GM23338 (cell line): Measurements from ENCODE around the gene RBM19. TPM values are rescaled to one million over a fixed set of nuclear protein-coding genes. Genes with fewer than 3 reads are reported as not detected.

Source experiments
- ATAC-seq: fragments of 200-7000 bp; cut with Tn5 transposase; 3 replicates; pipeline ENCODE4 v1.9.1; 2020
- DNase-seq: peaks from one replicate; pipeline ENCODE4 v3.0.0-alpha.2; 2015; ENCODE audit warnings: low spot score
- H2AFZ ChIP-seq: fragments of 200-600 bp; sonication (generic); 2 replicates; pipeline ENCODE4 v1.8.0; 2016; ENCODE audit warnings: antibody characterized with exemption, mild to moderate bottlenecking, moderate library complexity
- H3F3A ChIP-seq: fragments of 200-600 bp; sonication (generic); replicated peaks from 2 replicates; pipeline ENCODE4 v1.8.0; 2017; ENCODE audit warnings: antibody characterized with exemption, mixed run types, low read depth
- H3K27ac ChIP-seq: fragments of 200-600 bp; sonication (generic); 2 replicates; pipeline ENCODE4 v1.6.1; 2016; ENCODE audit warnings: low read depth
- H3K27me3 ChIP-seq: fragments of 200-600 bp; sonication (generic); 2 replicates; pipeline ENCODE4 v1.8.0; 2016; ENCODE audit warnings: mild to moderate bottlenecking, mixed run types, moderate library complexity; ENCODE audit not compliant: insufficient read depth
- H3K36me3 ChIP-seq: fragments of 200-600 bp; sonication (generic); 2 replicates; pipeline ENCODE4 v1.8.0; 2016; ENCODE audit warnings: mild to moderate bottlenecking; ENCODE audit not compliant: insufficient read depth
- H3K4me1 ChIP-seq: fragments of 200-600 bp; sonication (generic); 2 replicates; pipeline ENCODE4 v1.8.0; 2016; ENCODE audit warnings: mild to moderate bottlenecking, moderate library complexity; ENCODE audit not compliant: insufficient read depth
- H3K4me2 ChIP-seq: fragments of 200-600 bp; sonication (generic); 2 replicates; pipeline ENCODE4 v1.7.1; 2017; ENCODE audit warnings: mixed run types
- H3K4me3 ChIP-seq: fragments of 200-600 bp; sonication (generic); 2 replicates; pipeline ENCODE4 v1.6.1; 2016; ENCODE audit warnings: mixed run types
- H3K79me2 ChIP-seq: fragments of 200-600 bp; sonication (generic); replicated peaks from 2 replicates; pipeline ENCODE4 v1.8.0; 2017; ENCODE audit warnings: mild to moderate bottlenecking; ENCODE audit not compliant: insufficient read depth
- H3K9me2 ChIP-seq: fragments of 200-600 bp; sonication (generic); 2 replicates; pipeline ENCODE4 v1.8.0; 2017; ENCODE audit not compliant: insufficient read depth
- H4K20me1 ChIP-seq: fragments of 200-600 bp; sonication (generic); replicated peaks from 2 replicates; pipeline ENCODE4 v1.8.0; 2017; ENCODE audit warnings: mild to moderate bottlenecking; ENCODE audit not compliant: insufficient read depth
- H3K27ac Mint-ChIP-seq: 2 replicates; pipeline ENCODE4 v1.8.0; 2020; ENCODE audit warnings: inconsistent platforms, mild to moderate bottlenecking, moderate library complexity, mixed read lengths
- H3K27me3 Mint-ChIP-seq: 3 replicates; pipeline ENCODE4 v1.8.0; 2022; ENCODE audit warnings: low read depth, mild to moderate bottlenecking, moderate library complexity, mixed read lengths, inconsistent platforms; ENCODE audit not compliant: insufficient read depth, poor library complexity
- H3K36me3 Mint-ChIP-seq: 3 replicates; pipeline ENCODE4 v1.8.0; 2021; ENCODE audit warnings: low read depth, mild to moderate bottlenecking, inconsistent platforms, moderate library complexity, mixed read lengths
- H3K4me1 Mint-ChIP-seq: 3 replicates; pipeline ENCODE4 v1.8.0; 2020; ENCODE audit warnings: mild to moderate bottlenecking, inconsistent platforms, mixed read lengths
- H3K4me3 Mint-ChIP-seq: 3 replicates; pipeline ENCODE4 v1.8.0; 2021; ENCODE audit warnings: moderate library complexity, mild to moderate bottlenecking, inconsistent platforms, mixed read lengths
- H3K9me3 Mint-ChIP-seq: 3 replicates; pipeline ENCODE4 v1.8.0; 2020; ENCODE audit warnings: moderate library complexity, mild to moderate bottlenecking, inconsistent platforms, mixed read lengths
- CREB1 ChIP-seq: fragments of 250-450 bp; sonication (Bioruptor Pico); IDR thresholded peaks from 2 replicates; pipeline ENCODE4 v1.5.0; 2020; ENCODE audit warnings: low read depth, mild to moderate bottlenecking, moderate library complexity
- EZH2 ChIP-seq: fragments of 200-600 bp; sonication (generic); IDR thresholded peaks from one replicate; pipeline ENCODE4 v1.8.0; 2017; ENCODE audit warnings: antibody characterized with exemption, mild to moderate bottlenecking, low read depth; ENCODE audit not compliant: unreplicated experiment
- EZH2phosphoT487 ChIP-seq: fragments of 200-600 bp; sonication (generic); IDR thresholded peaks from one replicate; pipeline ENCODE4 v1.8.1; 2018; ENCODE audit warnings: antibody characterized with exemption; ENCODE audit not compliant: unreplicated experiment
- JUNB ChIP-seq: IDR thresholded peaks from one replicate; pipeline ENCODE4 v1.6.1; 2016; ENCODE audit warnings: antibody characterized with exemption; ENCODE audit not compliant: unreplicated experiment
- NANOG ChIP-seq: IDR thresholded peaks from 2 replicates; pipeline ENCODE4 v1.6.1; 2016; ENCODE audit warnings: antibody characterized with exemption, borderline replicate concordance
- POLR2AphosphoS5 ChIP-seq: IDR thresholded peaks from 2 replicates; pipeline ENCODE4 v1.6.1; 2016; ENCODE audit warnings: antibody characterized with exemption, low read depth
- STAT1 ChIP-seq: IDR thresholded peaks from one replicate; pipeline ENCODE4 v1.6.1; 2016; ENCODE audit warnings: antibody characterized with exemption; ENCODE audit not compliant: unreplicated experiment
- ZNF114 ChIP-seq: fragments of 250-450 bp; sonication (Bioruptor Pico); IDR thresholded peaks from 2 replicates; pipeline ENCODE4 v1.5.0; 2020; ENCODE audit warnings: mild to moderate bottlenecking, moderate library complexity
- ZNF331 ChIP-seq: fragments of 250-450 bp; sonication (Bioruptor Pico); IDR thresholded peaks from 2 replicates; pipeline ENCODE4 v1.5.0; 2020; ENCODE audit warnings: low read depth, mild to moderate bottlenecking, moderate library complexity
- polyA plus RNA-seq: library from polyadenylated mRNA; unstranded; fragments of >200 nt; fragmentation: Nextera tagmentation; extraction: Ambion mirVana; gene quantifications from 2 replicates; pipeline ENCODE4 v1.2.1, GENCODE V29; 2016
- total RNA-seq: library from RNA; depleted of rRNA; stranded (reverse); fragments of >200 nt; shearing (Covaris generic); gene quantifications from 2 replicates; pipeline ENCODE4 v1.2.3, GENCODE V29; 2014
- TF ChIP-seq, protein P1 (sequence below): fragments of 250-450 bp; sonication (Bioruptor Pico); IDR thresholded peaks from 2 replicates; pipeline ENCODE4 v1.5.0; 2020; ENCODE audit warnings: mild to moderate bottlenecking, moderate library complexity
- TF ChIP-seq, protein P2 (sequence below): IDR thresholded peaks from one replicate; pipeline ENCODE4 v1.6.1; 2018; ENCODE audit warnings: antibody characterized with exemption; ENCODE audit not compliant: unreplicated experiment
- TF ChIP-seq, protein P3 (sequence below): IDR thresholded peaks from 2 replicates; pipeline ENCODE4 v1.6.1; 2016; ENCODE audit warnings: antibody characterized with exemption
- TF ChIP-seq, protein P4 (sequence below), 2 experiments: fragments of 200-600 bp in 1 of 2; sonication (generic) in 1 of 2; conservative IDR thresholded peaks; 2 replicates each; pipeline versions ENCODE4 v1.5.1 to v1.6.1; 2016 to 2017; ENCODE audit warnings: antibody characterized with exemption in 2 of 2, low read depth in 2 of 2, mild to moderate bottlenecking in 2 of 2, moderate library complexity in 1 of 2

Gene RBM19
- total and polyA plus RNA-seq, 2 experiments from 2014 or later: 43.4 to 56.7 TPM

DNA sequence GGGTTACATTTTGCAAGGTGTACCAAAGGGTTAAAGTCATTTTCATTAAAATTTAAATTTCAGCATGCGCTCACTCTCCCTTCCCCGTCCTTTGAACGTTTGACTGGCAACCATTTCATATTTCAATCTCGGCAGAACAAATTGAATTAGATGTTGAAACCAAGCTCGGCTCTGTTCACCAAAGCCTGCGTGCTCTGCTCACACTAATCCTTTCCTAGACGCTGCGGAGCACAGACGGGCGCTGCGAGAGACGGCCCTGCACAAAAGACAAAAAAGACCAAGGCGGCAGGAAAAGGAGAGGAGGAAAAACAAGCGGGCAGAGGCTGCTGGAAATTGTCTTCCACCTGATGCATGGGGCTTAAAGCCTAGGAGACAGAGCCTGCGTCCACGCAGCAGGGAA lies 149.3 kb downstream of the RBM19 start:
- Mint-ChIP-seq H3K27me3 (peaks cover 24% of the 10 kb centered on the region), H3K9me3 (no peaks in the 10 kb centered on the region), H3K36me3 (peaks cover 2% of the 10 kb centered on the region; the same call in 1 of the 3 replicates), H3K4me1 (peaks cover 11% of the 10 kb centered on the region), H3K4me3 (no peak overlapping the region), H3K27ac (no peak overlapping the region)
- no peak overlapping the region for H3K4me3 ChIP-seq
- no peak overlapping the region for H2AFZ ChIP-seq
- H3K9me2 ChIP-seq: no peaks in the 10 kb centered on the region
- H3F3A ChIP-seq: no peaks in the 10 kb centered on the region
- H3K36me3 ChIP-seq: no peaks in the 10 kb centered on the region
- H3K79me2 ChIP-seq: no peaks in the 10 kb centered on the region
- no peaks in the 10 kb centered on the region for H3K27me3 ChIP-seq
- no peaks in the 10 kb centered on the region; the same call in none of the 2 replicates for H4K20me1 ChIP-seq
- TF ChIP-seq, protein P1, sequence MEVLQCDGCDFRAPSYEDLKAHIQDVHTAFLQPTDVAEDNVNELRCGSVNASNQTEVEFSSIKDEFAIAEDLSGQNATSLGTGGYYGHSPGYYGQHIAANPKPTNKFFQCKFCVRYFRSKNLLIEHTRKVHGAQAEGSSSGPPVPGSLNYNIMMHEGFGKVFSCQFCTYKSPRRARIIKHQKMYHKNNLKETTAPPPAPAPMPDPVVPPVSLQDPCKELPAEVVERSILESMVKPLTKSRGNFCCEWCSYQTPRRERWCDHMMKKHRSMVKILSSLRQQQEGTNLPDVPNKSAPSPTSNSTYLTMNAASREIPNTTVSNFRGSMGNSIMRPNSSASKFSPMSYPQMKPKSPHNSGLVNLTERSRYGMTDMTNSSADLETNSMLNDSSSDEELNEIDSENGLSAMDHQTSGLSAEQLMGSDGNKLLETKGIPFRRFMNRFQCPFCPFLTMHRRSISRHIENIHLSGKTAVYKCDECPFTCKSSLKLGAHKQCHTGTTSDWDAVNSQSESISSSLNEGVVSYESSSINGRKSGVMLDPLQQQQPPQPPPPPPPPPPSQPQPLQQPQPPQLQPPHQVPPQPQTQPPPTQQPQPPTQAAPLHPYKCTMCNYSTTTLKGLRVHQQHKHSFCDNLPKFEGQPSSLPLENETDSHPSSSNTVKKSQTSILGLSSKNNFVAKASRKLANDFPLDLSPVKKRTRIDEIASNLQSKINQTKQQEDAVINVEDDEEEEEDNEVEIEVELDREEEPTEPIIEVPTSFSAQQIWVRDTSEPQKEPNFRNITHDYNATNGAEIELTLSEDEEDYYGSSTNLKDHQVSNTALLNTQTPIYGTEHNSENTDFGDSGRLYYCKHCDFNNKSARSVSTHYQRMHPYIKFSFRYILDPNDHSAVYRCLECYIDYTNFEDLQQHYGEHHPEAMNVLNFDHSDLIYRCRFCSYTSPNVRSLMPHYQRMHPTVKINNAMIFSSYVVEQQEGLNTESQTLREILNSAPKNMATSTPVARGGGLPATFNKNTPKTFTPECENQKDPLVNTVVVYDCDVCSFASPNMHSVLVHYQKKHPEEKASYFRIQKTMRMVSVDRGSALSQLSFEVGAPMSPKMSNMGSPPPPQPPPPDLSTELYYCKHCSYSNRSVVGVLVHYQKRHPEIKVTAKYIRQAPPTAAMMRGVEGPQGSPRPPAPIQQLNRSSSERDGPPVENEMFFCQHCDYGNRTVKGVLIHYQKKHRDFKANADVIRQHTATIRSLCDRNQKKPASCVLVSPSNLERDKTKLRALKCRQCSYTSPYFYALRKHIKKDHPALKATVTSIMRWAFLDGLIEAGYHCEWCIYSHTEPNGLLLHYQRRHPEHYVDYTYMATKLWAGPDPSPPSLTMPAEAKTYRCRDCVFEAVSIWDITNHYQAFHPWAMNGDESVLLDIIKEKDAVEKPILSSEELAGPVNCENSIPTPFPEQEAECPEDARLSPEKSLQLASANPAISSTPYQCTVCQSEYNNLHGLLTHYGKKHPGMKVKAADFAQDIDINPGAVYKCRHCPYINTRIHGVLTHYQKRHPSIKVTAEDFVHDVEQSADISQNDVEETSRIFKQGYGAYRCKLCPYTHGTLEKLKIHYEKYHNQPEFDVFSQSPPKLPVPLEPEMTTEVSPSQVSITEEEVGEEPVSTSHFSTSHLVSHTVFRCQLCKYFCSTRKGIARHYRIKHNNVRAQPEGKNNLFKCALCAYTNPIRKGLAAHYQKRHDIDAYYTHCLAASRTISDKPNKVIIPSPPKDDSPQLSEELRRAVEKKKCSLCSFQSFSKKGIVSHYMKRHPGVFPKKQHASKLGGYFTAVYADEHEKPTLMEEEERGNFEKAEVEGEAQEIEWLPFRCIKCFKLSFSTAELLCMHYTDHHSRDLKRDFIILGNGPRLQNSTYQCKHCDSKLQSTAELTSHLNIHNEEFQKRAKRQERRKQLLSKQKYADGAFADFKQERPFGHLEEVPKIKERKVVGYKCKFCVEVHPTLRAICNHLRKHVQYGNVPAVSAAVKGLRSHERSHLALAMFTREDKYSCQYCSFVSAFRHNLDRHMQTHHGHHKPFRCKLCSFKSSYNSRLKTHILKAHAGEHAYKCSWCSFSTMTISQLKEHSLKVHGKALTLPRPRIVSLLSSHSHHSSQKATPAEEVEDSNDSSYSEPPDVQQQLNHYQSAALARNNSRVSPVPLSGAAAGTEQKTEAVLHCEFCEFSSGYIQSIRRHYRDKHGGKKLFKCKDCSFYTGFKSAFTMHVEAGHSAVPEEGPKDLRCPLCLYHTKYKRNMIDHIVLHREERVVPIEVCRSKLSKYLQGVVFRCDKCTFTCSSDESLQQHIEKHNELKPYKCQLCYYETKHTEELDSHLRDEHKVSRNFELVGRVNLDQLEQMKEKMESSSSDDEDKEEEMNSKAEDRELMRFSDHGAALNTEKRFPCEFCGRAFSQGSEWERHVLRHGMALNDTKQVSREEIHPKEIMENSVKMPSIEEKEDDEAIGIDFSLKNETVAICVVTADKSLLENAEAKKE (CRISPR knock-in tag): no peak
- TF ChIP-seq, protein P2, sequence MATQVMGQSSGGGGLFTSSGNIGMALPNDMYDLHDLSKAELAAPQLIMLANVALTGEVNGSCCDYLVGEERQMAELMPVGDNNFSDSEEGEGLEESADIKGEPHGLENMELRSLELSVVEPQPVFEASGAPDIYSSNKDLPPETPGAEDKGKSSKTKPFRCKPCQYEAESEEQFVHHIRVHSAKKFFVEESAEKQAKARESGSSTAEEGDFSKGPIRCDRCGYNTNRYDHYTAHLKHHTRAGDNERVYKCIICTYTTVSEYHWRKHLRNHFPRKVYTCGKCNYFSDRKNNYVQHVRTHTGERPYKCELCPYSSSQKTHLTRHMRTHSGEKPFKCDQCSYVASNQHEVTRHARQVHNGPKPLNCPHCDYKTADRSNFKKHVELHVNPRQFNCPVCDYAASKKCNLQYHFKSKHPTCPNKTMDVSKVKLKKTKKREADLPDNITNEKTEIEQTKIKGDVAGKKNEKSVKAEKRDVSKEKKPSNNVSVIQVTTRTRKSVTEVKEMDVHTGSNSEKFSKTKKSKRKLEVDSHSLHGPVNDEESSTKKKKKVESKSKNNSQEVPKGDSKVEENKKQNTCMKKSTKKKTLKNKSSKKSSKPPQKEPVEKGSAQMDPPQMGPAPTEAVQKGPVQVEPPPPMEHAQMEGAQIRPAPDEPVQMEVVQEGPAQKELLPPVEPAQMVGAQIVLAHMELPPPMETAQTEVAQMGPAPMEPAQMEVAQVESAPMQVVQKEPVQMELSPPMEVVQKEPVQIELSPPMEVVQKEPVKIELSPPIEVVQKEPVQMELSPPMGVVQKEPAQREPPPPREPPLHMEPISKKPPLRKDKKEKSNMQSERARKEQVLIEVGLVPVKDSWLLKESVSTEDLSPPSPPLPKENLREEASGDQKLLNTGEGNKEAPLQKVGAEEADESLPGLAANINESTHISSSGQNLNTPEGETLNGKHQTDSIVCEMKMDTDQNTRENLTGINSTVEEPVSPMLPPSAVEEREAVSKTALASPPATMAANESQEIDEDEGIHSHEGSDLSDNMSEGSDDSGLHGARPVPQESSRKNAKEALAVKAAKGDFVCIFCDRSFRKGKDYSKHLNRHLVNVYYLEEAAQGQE: no peak
- TF ChIP-seq JUNB (no peak), ZNF331 (CRISPR knock-in tag) (no peak), EZH2phosphoT487 (no peak), CREB1 (CRISPR knock-in tag) (no peak), ZNF114 (CRISPR knock-in tag) (no peak), NANOG (no peak), EZH2 (no peak), STAT1 (no peak), POLR2AphosphoS5 (no peak)
- TF ChIP-seq, protein P3, sequence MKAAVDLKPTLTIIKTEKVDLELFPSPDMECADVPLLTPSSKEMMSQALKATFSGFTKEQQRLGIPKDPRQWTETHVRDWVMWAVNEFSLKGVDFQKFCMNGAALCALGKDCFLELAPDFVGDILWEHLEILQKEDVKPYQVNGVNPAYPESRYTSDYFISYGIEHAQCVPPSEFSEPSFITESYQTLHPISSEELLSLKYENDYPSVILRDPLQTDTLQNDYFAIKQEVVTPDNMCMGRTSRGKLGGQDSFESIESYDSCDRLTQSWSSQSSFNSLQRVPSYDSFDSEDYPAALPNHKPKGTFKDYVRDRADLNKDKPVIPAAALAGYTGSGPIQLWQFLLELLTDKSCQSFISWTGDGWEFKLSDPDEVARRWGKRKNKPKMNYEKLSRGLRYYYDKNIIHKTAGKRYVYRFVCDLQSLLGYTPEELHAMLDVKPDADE: no peak
- TF ChIP-seq, protein P4, sequence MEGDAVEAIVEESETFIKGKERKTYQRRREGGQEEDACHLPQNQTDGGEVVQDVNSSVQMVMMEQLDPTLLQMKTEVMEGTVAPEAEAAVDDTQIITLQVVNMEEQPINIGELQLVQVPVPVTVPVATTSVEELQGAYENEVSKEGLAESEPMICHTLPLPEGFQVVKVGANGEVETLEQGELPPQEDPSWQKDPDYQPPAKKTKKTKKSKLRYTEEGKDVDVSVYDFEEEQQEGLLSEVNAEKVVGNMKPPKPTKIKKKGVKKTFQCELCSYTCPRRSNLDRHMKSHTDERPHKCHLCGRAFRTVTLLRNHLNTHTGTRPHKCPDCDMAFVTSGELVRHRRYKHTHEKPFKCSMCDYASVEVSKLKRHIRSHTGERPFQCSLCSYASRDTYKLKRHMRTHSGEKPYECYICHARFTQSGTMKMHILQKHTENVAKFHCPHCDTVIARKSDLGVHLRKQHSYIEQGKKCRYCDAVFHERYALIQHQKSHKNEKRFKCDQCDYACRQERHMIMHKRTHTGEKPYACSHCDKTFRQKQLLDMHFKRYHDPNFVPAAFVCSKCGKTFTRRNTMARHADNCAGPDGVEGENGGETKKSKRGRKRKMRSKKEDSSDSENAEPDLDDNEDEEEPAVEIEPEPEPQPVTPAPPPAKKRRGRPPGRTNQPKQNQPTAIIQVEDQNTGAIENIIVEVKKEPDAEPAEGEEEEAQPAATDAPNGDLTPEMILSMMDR (conservative IDR thresholded peaks at IDR 0.05; ENCODE audit: low read depth in 2 of 2): no peak
- H3K4me1 ChIP-seq: no peaks in the 10 kb centered on the region
- ATAC-seq (no peak), DNase-seq (no peak)
- H3K27ac ChIP-seq: no peak overlapping the region
- H3K4me2 ChIP-seq: no peak overlapping the region
